CD4-positive, alpha-beta T cell treated with Interferon gamma for 1 hour (primary cell): ENCODE data around the gene CRACDL.
A peak's percentile ranks its signal among the peaks of the same experiment; 100 is the strongest.
"Not testable (repeated sequence)": the region's sequence is repeated elsewhere in the genome, so short reads cannot be mapped to it uniquely, and the experiment has no call there.

Experiments
- DNase-seq: peaks from one replicate; pipeline ENCODE4 v3.0.0-alpha.2; 2020

Gene CRACDL

GRCh38 chr2:98771721-98772524, 164.1 kb downstream of the CRACDL start:
- peak; percentile 58 for DNase-seq

GRCh38 chr2:98771264-98771663, 164.8 kb downstream of the CRACDL start:
- DNase-seq = no peak

GRCh38 chr2:98769784-98770183, 166.2 kb downstream of the CRACDL start:
- no peak for DNase-seq

- DNase-seq = no peak
These were observed 166.9 kb downstream of the CRACDL start for GRCh38 chr2:98769114-98769476.

DNA sequence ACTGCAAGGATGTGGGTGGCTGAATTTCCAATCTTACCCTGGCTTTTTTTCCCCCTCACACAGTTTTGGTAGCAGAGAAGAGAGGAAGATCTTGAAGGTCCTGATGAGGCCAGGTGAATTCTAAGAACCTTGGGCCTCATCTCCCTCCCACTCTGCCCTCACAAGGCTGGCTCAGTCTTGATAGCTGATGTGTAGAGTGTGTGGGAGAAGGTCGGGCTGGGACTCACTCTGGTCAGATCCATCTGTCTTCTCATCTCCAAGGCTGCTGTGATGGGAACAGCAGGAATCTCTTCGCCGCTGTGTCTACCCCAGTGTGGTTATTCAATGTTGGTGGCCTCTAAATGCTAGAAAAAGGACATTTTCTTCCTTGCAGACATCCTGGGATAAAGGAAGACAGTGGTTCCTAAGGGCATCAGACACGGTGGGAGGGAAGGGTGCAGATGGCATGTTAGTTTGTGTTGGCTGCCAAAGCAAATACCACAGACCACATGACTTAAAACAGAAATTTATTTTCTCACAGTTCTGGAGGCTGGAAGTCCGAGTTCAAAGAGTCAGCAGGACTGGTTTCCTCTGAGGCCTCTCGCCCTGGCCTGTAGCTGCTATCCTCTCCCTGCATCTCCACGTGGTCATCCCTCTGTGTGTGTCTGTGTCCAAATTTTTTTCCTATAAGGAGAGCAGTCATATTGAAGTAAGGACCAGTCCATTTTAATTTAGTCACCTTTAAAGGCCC, 167.5 kb downstream of the CRACDL start:
- no peak for DNase-seq

- DNase-seq = no peak
These were observed 171.5 kb downstream of the CRACDL start for GRCh38 chr2:98764499-98764898.

- no peak for DNase-seq
These were observed 172.6 kb downstream of the CRACDL start for GRCh38 chr2:98763209-98763951.

DNA sequence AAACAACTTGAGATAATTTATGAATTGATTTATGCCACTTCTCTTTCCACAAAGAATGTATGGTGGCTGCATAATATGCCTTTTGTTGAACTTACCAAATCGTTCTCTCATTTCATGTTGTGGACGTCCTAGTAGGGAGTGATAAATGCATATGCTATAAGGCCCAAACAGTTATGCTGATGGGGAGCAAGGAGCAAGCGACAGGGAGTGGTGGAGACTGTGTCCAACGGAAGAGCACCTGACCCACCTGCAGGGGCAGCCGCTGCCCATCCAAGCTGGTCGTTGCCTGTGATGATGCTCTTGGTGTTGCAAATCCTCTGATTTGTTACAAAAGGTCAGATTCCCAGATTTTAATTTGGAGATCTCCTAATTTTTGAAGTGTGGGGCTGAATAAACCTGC, 174.1 kb downstream of the CRACDL start:
- DNase-seq = no peak

GRCh38 chr2:98761267-98761781, 174.7 kb downstream of the CRACDL start:
- DNase-seq = no peak

GRCh38 chr2:98759827-98760625, 176.0 kb downstream of the CRACDL start:
- DNase-seq = no peak

- no peak for DNase-seq
These were observed 176.7 kb downstream of the CRACDL start for GRCh38 chr2:98759338-98759737.

DNA sequence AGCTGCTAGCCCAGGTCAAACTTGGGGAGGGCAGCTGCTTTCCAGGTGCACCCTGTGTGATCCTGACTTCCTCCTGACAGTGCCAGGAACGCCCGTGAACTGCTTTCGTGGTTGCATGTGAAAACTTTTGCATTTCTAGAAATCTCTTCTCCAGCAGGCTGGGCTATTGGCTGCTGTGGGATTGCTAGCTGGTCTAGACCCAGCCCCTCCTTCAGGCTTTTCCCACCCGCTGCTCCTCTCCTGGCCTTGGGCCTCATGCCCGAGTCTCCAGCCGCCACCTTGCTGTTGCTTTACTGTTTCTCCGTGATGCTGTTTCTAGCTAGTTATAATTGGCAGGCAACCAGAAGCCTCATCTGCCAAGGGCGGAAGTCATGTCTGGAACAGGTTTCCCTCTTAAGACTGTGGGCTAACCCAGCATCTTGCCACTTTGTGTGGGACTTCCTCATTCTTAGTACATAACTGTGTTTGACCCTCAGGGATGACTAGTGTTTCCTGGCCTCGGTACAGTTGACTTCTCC, 178.1 kb downstream of the CRACDL start:
- peak; percentile 69 for DNase-seq

DNA sequence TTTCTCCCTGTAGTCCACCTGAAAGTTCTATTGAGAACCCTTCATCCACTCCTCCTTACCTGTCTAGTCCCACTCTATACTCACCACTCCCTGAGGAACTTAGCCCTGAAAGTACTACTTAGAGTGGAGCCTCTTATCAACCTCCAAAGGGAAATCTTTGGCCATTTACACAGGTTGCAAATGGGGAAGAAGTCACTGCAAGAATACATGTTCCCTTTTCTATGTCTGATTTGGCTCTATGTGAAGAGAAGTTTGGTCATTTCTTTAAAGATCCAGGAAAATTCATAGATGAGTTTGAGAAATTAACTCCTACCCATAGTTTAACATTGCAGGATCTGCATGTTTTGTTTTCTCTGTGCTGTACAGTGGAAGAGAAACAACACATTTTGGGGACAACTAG, 182.2 kb downstream of the CRACDL start:
- DNase-seq = no peak

DNA sequence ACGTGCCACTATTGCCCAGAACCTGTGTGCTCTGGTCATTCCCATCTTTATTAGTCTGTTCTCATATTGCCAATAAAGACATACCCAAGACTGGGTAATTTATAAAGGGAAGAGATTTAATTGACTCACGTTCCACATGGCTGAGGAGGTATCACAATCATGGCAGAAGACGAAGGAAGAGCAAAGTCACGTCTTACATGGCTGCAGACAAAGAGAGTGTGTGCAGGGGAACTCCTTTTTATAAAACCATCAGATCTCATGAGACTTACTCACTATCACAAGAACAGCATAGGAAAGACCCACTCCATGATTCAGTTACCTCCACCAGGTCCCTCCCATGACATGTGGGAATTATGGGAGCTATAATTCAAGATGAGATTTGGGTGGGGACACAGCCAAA, 183.3 kb downstream of the CRACDL start:
- not testable (repeated sequence) for DNase-seq

DNA sequence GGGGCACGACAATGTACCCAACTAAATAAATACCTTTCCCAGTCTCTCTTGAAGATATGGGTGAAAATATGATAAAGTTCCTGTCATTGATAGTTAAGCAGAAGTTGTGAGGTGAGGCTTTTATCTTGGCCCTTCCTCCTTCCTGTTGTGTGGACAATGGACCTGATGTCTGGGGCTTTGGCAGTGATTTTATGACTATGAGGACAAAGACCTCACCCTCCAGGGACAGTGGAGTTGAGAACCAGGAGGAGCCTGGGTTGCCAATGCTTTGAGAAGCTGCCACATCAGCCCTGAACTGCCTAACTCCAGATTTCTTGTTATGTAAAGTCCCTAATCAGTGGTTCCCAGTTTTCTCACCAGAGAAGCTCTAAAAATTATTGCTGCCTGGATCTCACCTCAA, 184.3 kb downstream of the CRACDL start:
- DNase-seq = no peak

DNA sequence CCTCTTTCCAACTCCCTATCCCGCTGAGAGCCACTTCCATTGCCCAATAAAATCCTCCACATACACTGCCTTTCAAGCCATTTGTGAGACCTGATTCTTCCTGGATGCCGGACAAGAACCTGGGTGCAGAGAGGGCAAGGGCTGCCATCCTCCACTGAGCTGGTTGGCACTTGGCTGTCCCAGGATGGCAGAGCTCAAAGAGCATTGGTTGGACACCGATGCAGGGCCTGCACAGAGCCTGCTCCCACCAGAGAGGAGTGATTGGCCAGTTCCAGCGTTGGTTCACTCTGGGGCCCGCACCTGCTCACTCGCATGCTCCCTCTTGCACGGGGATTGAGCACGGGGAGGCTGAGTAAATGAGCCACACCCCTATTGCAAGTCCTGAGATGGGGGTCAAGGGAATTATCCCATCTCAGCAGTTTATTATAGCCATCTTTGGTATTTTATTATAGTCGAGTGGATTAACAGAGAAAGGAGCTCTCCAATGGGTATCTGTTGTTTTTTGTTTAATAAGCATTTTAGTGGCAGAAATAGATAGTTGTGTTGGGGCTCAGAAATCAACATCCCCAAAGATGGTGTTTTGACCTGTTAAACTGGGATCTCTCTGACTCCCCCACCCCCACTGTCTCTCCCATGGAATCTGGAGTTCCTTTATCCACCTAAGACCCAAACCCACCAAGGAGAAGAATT, 185.3 kb downstream of the CRACDL start:
- no peak for DNase-seq

DNA sequence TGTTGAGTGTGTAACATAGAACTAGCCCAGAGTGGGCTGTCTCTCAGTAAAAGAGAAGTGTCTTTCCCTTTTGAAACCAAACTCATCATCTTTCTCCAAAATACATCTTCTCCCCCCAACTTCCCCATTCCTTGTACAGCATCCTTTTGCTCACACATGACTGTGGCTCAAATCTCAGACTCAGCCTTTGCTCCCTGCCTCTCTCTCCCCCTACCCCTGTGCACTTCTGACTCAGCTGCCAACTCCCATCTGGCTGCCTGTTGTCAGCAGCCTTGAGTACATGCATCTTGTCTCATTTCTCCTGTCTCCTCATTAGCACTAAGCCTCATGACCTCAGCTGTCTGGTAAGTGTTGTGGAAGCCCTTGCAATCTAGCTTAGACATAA, 187.0 kb downstream of the CRACDL start:
- peak; percentile 62 for DNase-seq

- DNase-seq = no peak
These were observed 187.5 kb downstream of the CRACDL start for GRCh38 chr2:98748292-98749065.

DNA sequence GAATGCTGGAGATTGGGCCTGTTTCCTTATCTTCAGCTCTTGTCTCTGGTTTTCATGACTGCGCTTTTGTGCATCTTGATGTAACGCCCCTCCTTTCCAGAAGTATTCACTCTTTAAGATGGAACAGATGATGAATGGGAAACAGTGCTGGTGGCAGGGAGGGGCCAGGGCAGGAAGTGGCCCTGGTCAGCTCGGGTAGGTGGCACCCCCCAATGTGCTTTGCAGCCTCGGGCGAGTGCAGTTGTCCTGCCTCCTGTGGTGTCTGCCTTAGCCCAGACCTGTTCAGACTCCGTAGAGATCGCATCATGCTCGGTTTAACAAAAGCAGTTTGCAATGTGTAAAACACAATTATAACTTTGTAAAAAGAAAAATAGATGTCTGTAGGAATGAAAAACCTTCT, 188.1 kb downstream of the CRACDL start:
- DNase-seq = no peak

DNA sequence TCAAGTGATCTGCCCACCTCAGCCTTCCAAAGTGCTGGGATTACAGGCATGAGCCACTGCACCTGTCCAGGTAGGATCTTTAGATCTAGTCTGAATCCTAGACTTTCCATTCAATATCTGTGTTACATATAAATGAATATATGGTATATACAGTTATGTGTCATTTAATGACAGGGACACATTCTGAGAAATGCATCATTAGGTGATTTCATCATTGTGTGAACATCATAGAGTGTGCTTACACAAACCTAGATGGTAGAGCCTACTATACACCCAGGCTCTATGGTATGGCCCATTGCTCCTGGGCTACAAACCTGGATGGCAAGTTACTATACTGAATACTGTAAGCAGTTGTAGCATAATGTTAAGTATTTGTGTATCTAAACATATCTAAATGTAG, 189.6 kb downstream of the CRACDL start:
- DNase-seq = no peak

DNA sequence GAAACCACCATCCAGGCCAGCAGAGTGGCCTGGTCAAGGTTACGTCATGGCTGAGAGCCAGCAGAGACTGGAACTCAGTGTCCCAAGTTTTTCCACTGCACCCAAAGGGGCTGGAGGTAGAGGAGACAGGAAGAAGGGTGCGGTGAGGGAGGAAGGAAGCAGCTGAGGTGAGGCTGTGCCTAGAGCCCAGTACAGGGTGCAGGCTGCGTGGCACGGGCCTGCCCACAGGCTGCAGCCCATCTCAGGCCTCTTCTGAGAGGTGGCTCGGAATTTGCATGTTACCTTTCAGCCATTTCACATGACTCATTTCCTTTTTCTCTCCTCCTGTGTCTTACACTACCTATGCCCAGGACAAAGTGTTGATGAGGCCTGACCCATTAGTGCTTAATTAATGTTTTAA, 191.4 kb downstream of the CRACDL start:
- DNase-seq = no peak
